ENCODE measurements around the gene ABLIM3. TPM values are rescaled to one million over a fixed set of nuclear protein-coding genes. Genes with fewer than 3 reads are reported as not detected.

Gene ABLIM3
- total and polyA plus RNA-seq, 2 of the 8 experiments (the other 6 are each of a cell fraction or from before 2014, with no cell fraction given) = 0.36 to 0.56 TPM

GRCh38 chr5:149280802-149281201, 139.5 kb downstream of the ABLIM3 start (continued):
- TF ChIP-seq TCF12 (IDR thresholded peaks at IDR 0.05; ENCODE audit: low read depth, low read length) = no peak
- TF ChIP-seq RBBP5 (IDR thresholded peaks at IDR 0.05; ENCODE audit: borderline replicate concordance, low read depth, low read length) = no peak
- TF ChIP-seq SIX5 (IDR thresholded peaks at IDR 0.05; ENCODE audit: low read depth, low read length) = no peak
- no peak for TF ChIP-seq SAP30 (IDR thresholded peaks at IDR 0.05; ENCODE audit: insufficient read depth, insufficient replicate concordance, low read length)
